Peyer's patch (tissue), 4 donors: ENCODE measurements around the gene MEIS1.

Source experiments
- CTCF ChIP-seq, 6 experiments: fragments of 450-650 bp in 4 of 6; fragments of 200-600 bp in 2 of 6; sonication (generic) in 1 of 6; IDR thresholded peaks; one replicate each; pipeline ENCODE4 v1.5.1; 2017 to 2019; ENCODE audit warnings: antibody characterized with exemption in 6 of 6, mild to moderate bottlenecking in 3 of 6, moderate library complexity in 1 of 6
- POLR2A ChIP-seq, 2 donors: fragments of 450-650 bp; IDR thresholded peaks; one replicate each; pipeline ENCODE4 v1.5.1; 2017; ENCODE audit warnings: antibody characterized with exemption in 2 of 2, mild to moderate bottlenecking in 2 of 2, moderate library complexity in 2 of 2

- TF ChIP-seq POLR2A (IDR thresholded peaks at IDR 0.05) (peak in 1 of 2 donors; percentile 28), CTCF (IDR thresholded peaks at IDR 0.05) (no peak)
These were observed 813 bp upstream of the MEIS1 start for GRCh38 chr2:66433945-66434678.
